NT2/D1 (cell line): Measurements from ENCODE around the gene SLC12A8.

Experiments
- SUZ12 ChIP-seq: IDR thresholded peaks from 2 replicates; pipeline ENCODE4 v1.6.1; 2011; ENCODE audit not compliant: insufficient read length, insufficient read depth; ENCODE audit errors: extremely low read depth
- YY1 ChIP-seq: IDR thresholded peaks from 2 replicates; pipeline ENCODE4 v1.6.1; 2011; ENCODE audit not compliant: insufficient read length, insufficient read depth
- ZNF274 ChIP-seq: IDR thresholded peaks from 2 replicates; pipeline ENCODE4 v1.6.1; 2011; ENCODE audit warnings: mild to moderate bottlenecking, low read depth, low read length

DNA sequence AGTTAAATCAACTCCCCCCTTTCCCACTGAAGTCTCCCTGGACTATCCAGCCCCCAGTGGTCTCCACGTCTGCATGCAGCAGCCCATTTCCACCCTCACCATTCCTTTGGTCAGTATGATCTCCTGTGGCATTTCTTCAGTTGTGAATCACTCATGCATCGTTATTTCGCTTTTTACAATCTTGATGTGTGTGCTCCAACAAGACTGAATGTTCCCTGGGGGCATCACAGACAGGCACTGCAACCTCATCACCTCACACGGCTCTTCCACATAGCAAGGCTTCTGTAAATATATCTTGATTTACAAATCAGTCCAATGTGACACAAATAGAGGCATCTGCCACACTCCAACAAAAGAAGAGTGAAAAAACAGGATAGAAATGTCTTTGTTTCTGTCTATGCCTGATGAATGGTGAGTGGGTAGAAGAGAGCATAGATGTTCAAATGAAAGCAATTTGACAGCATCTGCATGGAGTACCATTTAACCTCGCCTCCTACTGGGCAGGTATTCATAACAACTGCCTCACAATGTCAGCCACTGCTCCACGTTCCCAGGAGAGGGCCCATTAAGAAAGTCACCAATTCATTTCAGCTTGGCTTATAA, 162.0 kb downstream of the SLC12A8 start:
- TF ChIP-seq YY1 (no peak), ZNF274 (no peak), SUZ12 (no peak)
